GM12872 (cell line): ENCODE results near the gene CLDN5.

Source experiments
- CTCF ChIP-seq: IDR thresholded peaks from 3 replicates; pipeline ENCODE4 v1.5.1; 2011; ENCODE audit warnings: low read depth, mild to moderate bottlenecking, low read length, moderate library complexity; ENCODE audit not compliant: insufficient read depth

CLDN5 gene

DNA sequence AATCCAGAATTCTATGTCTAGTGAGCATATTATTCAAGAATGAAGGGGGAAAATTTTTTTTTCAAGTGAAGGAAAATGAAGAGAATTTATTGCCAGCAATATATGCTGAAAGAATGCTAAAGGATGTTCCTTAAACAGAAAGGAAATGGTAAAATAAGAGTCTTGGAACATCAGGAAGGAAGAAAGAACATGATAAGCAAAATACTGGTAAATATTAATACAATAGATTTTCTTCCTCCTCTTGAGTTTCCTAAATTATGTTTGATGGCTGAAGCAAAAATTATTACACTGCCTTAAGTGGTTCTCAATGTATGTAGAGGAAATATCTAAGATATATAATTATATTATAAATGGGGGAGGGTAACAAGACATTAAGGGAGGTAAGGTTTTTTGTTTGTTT, 9.6 kb upstream of the CLDN5 start:
- TF ChIP-seq CTCF = no peak

DNA sequence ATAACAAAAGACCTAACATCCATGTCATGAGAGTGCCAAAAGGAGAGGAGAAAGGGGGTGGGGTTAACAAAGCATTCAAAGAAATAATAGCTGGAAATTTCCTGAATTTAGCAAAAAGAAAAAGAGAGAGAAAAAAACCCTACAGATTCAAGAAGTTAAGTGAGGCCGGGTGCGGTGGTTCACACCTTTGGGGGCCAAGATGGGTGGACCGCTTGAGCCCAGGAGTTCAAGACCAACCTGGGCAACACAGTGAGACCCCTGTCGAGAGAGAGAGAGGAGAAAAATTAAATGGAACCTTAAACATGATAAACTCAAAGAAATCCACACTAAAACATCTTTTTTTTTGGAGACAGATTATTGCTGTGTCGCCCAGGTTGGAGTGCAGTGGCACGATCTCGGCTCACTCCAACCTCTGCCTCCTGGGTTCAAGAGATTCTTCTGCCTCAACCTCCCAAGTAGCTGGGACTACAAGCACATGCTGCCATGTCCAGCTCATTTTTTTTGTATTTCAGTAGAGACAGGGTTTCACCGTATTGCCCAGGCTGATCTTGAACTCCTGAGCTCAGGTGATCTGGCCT, 8.9 kb upstream of the CLDN5 start:
- TF ChIP-seq CTCF = no peak

GRCh38 chr22:19530751-19531150, 6.5 kb upstream of the CLDN5 start:
- TF ChIP-seq CTCF = no peak

DNA sequence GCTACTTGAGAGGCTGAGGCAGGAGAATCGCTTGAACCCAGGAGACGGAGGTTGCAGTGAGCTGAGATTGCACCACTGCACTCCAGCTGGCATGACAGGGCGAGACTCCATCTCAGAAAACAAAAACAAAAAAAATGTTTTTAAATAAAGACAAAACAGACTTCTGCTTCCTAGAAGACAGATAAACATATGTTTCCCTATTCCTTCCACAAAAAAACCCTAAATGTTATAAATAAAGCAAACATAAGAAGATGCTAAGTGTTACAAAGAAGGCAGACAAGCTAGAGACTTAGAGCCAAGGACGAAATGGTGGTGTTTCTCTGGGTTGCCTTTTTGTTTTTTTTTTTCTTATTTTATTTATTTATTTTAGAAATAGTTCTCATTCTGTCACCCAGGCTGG, 5.6 kb upstream of the CLDN5 start:
- no peak for TF ChIP-seq CTCF

- no peak for TF ChIP-seq CTCF
Measured at GRCh38 chr22:19527861-19528417, 3.7 kb upstream of the CLDN5 start.

DNA sequence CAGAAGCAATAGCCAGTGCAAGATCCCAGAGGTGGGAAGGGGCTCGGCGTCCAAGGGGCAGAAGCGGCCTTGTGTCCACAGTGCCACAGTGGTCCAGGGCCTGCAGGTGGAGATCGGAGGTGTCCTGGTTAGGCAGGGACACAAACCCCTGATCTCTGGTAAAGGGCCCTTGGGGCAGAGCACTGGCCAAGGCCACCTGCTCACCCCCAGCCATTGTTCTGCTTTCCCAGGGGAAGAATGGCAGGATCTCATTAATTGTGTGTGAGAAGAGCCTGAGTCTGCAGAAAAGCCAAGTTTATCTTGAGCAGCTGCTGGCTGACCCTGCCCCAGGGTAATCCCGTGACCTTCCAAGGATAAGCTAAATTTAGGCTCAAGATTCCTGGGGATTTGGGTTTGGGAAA, 3.1 kb upstream of the CLDN5 start:
- no peak for TF ChIP-seq CTCF

- TF ChIP-seq CTCF = no peak
Measured at GRCh38 chr22:19526702-19527111, 2.5 kb upstream of the CLDN5 start.
